ENCODE results near the gene DENND5B.
A peak's percentile ranks its signal among the peaks of the same experiment; 100 is the strongest.

Gene DENND5B

DNA sequence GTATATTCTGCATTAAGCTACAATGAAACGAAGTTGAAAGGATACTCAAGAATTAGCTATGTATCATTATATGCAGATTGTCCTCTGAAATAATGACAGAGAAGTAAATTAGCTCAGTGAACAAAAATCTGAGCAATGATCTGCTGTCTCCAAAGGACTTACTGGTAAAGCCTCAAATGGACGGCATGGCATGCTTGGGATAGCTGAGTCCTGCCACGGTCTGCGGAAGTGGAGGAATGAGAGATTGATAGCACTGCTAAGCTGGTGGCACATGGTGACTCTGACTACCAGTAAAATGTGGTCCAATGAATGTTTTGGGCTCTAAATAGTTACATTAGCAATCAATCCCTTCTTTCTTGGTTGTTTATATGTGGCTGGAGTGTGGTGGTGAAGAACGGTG, 3.7 kb upstream of the DENND5B start:
- H3K9me3 ChIP-seq (ENCODE audit: control insufficient read depth, low read length), result no peaks in the 10 kb centered on the region
- peaks cover 5% of the 10 kb centered on the region for H3K27me3 ChIP-seq (replicated peaks; ENCODE audit: control insufficient read depth, insufficient read depth, low read length, poor library complexity, severe bottlenecking)
- no peak overlapping the region for H3K4me3 ChIP-seq (ENCODE audit: insufficient read depth, low read depth, low read length, poor library complexity, severe bottlenecking)
- H3K4me1 ChIP-seq (ENCODE audit: control insufficient read depth, insufficient read depth, low read length, poor library complexity, severe bottlenecking), result peaks cover 4% of the 10 kb centered on the region
- no peaks in the 10 kb centered on the region for H3K36me3 ChIP-seq (ENCODE audit: control insufficient read depth, insufficient read depth, low read length)
- DNase-seq, result no peak
- H3K27ac ChIP-seq (ENCODE audit: insufficient read depth, low read length, poor library complexity, severe bottlenecking), result no peak overlapping the region

GRCh38 chr12:31591380-31591901, 505 bp upstream of the DENND5B start:
- H3K27me3 ChIP-seq (replicated peaks; ENCODE audit: control insufficient read depth, insufficient read depth, low read length, poor library complexity, severe bottlenecking), result peaks cover 14% of the 10 kb centered on the region
- H3K36me3 ChIP-seq (ENCODE audit: control insufficient read depth, insufficient read depth, low read length), result no peaks in the 10 kb centered on the region
- no peak for DNase-seq
- H3K27ac ChIP-seq (ENCODE audit: insufficient read depth, low read length, poor library complexity, severe bottlenecking), result no peak overlapping the region
- no peaks in the 10 kb centered on the region for H3K9me3 ChIP-seq (ENCODE audit: control insufficient read depth, low read length)
- peaks cover 5% of the 10 kb centered on the region for H3K4me1 ChIP-seq (ENCODE audit: control insufficient read depth, insufficient read depth, low read length, poor library complexity, severe bottlenecking)
- H3K4me3 ChIP-seq (ENCODE audit: insufficient read depth, low read depth, low read length, poor library complexity, severe bottlenecking), result peak overlapping the region; percentile 45

DNA sequence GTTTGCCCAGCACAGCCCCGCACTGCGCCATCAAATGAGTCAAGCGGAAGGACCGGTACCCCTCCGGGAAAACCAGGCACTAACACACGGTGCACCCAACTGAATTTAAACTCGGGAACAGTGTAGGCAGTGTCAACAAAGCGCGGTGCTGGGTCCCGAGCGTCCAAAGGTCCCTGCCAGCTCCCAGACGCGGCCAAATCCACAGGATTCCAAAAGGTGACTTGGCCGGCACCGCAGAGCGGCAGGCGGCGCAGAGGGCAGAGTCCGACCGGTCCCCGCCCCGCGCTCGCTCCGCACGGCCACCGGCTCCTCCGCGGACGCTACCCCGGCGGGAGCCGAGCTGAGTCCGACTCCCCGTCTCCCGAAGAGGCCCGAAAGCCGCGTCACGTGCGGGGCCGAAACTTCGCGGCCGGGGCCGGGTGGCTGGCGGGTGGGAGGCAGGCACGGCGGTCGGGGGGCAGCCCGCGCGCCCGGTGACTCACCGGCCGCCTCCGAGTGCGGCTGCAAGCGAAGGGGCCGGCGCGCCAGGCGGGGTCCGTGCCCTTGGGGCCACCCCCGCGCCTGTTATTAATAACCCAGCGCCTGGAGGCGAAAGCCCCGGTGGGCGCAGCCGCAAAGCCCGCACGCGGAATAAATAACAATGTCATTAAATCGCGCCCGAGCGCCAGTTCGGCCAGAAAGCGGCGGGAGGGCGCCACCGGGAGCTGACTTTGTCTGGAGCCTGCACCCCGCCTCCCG, 863 bp downstream of the DENND5B start:
- no peak for DNase-seq
- Histone ChIP-seq H3K9me3 (ENCODE audit: control insufficient read depth, low read length) (no peaks in the 10 kb centered on the region), H3K4me3 (ENCODE audit: insufficient read depth, low read depth, low read length, poor library complexity, severe bottlenecking) (peak overlapping the region; percentile 55), H3K27me3 (replicated peaks; ENCODE audit: control insufficient read depth, insufficient read depth, low read length, poor library complexity, severe bottlenecking) (peaks cover 17% of the 10 kb centered on the region), H3K4me1 (ENCODE audit: control insufficient read depth, insufficient read depth, low read length, poor library complexity, severe bottlenecking) (peaks cover 5% of the 10 kb centered on the region), H3K36me3 (ENCODE audit: control insufficient read depth, insufficient read depth, low read length) (no peaks in the 10 kb centered on the region), H3K27ac (ENCODE audit: insufficient read depth, low read length, poor library complexity, severe bottlenecking) (no peak overlapping the region)

GRCh38 chr12:31589598-31589903, 1.4 kb downstream of the DENND5B start:
- Histone ChIP-seq H3K36me3 (ENCODE audit: control insufficient read depth, insufficient read depth, low read length) (no peaks in the 10 kb centered on the region), H3K27me3 (replicated peaks; ENCODE audit: control insufficient read depth, insufficient read depth, low read length, poor library complexity, severe bottlenecking) (peaks cover 17% of the 10 kb centered on the region), H3K9me3 (ENCODE audit: control insufficient read depth, low read length) (no peaks in the 10 kb centered on the region), H3K4me3 (ENCODE audit: insufficient read depth, low read depth, low read length, poor library complexity, severe bottlenecking) (peak overlapping the region; percentile 55), H3K4me1 (ENCODE audit: control insufficient read depth, insufficient read depth, low read length, poor library complexity, severe bottlenecking) (peaks cover 5% of the 10 kb centered on the region), H3K27ac (ENCODE audit: insufficient read depth, low read length, poor library complexity, severe bottlenecking) (no peak overlapping the region)
- no peak for DNase-seq

DNA sequence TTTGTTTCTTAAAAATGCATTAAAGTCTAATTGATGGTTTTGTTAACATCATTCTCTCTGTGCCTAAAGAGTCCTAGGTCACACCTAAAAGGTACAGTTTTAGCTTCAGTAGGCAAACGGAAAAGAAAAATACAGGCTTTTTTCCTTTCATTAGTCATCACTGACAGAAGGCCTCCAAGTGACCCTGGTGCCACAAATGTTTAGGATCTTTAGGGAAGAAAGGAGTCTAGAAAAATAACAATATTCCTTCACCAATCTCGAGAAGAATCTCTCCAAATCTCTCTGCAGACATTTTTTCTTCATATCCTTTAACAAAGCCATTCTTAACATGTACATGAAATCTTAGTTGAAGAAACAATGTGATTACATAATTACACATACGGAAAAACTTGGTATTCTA, 2.0 kb downstream of the DENND5B start:
- Histone ChIP-seq H3K36me3 (ENCODE audit: control insufficient read depth, insufficient read depth, low read length) (no peaks in the 10 kb centered on the region), H3K27ac (ENCODE audit: insufficient read depth, low read length, poor library complexity, severe bottlenecking) (no peak overlapping the region), H3K27me3 (replicated peaks; ENCODE audit: control insufficient read depth, insufficient read depth, low read length, poor library complexity, severe bottlenecking) (peaks cover 17% of the 10 kb centered on the region), H3K4me1 (ENCODE audit: control insufficient read depth, insufficient read depth, low read length, poor library complexity, severe bottlenecking) (peaks cover 5% of the 10 kb centered on the region), H3K9me3 (ENCODE audit: control insufficient read depth, low read length) (no peaks in the 10 kb centered on the region), H3K4me3 (ENCODE audit: insufficient read depth, low read depth, low read length, poor library complexity, severe bottlenecking) (no peak overlapping the region)
- no peak for DNase-seq

DNA sequence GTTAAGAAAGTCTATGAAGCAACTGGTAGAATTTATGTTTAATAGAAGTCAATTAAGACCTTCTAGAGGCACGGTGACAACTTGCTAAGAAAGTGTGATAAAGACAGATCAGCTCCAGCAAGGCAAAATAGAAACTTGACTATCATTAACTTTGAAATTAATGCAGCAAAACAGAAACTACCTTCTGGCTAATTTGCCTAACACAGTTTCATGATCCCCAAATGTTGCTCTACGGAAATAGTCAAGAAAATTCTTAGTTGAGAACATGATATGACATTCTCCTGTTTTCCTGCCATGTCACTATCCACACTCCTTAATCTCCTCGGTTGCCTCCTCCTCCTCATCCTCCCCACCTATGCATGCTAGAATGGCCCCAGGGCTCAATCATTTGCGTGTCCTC, 4.2 kb downstream of the DENND5B start:
- Histone ChIP-seq H3K9me3 (ENCODE audit: control insufficient read depth, low read length) (no peaks in the 10 kb centered on the region), H3K27ac (ENCODE audit: insufficient read depth, low read length, poor library complexity, severe bottlenecking) (no peak overlapping the region), H3K4me1 (ENCODE audit: control insufficient read depth, insufficient read depth, low read length, poor library complexity, severe bottlenecking) (peaks cover 5% of the 10 kb centered on the region), H3K27me3 (replicated peaks; ENCODE audit: control insufficient read depth, insufficient read depth, low read length, poor library complexity, severe bottlenecking) (peaks cover 17% of the 10 kb centered on the region), H3K36me3 (ENCODE audit: control insufficient read depth, insufficient read depth, low read length) (no peaks in the 10 kb centered on the region), H3K4me3 (ENCODE audit: insufficient read depth, low read depth, low read length, poor library complexity, severe bottlenecking) (no peak overlapping the region)
- DNase-seq, result no peak

DNA sequence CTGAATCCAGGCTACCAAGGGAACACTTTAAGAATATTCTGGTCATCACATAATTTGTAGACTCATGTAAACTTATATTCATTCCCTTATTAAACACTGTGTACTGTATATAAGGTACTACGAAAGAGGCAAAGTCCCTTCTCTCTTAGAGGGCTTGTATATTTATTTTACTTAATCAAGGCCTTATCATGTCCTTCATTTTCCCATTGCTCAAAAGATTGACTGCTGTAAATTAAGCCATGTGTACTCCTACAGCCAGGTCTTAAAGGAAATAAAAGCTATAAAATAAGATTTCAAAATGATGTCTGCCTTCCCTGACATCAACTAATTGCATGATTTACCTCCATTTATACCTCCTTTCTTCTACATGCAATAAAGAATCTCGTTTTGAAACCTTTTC, 5.0 kb downstream of the DENND5B start:
- H3K4me3 ChIP-seq (ENCODE audit: insufficient read depth, low read depth, low read length, poor library complexity, severe bottlenecking), result no peak overlapping the region
- peaks cover 17% of the 10 kb centered on the region for H3K27me3 ChIP-seq (replicated peaks; ENCODE audit: control insufficient read depth, insufficient read depth, low read length, poor library complexity, severe bottlenecking)
- H3K27ac ChIP-seq (ENCODE audit: insufficient read depth, low read length, poor library complexity, severe bottlenecking), result no peak overlapping the region
- no peaks in the 10 kb centered on the region for H3K36me3 ChIP-seq (ENCODE audit: control insufficient read depth, insufficient read depth, low read length)
- H3K9me3 ChIP-seq (ENCODE audit: control insufficient read depth, low read length), result no peaks in the 10 kb centered on the region
- peaks cover 5% of the 10 kb centered on the region for H3K4me1 ChIP-seq (ENCODE audit: control insufficient read depth, insufficient read depth, low read length, poor library complexity, severe bottlenecking)
- no peak for DNase-seq

DNA sequence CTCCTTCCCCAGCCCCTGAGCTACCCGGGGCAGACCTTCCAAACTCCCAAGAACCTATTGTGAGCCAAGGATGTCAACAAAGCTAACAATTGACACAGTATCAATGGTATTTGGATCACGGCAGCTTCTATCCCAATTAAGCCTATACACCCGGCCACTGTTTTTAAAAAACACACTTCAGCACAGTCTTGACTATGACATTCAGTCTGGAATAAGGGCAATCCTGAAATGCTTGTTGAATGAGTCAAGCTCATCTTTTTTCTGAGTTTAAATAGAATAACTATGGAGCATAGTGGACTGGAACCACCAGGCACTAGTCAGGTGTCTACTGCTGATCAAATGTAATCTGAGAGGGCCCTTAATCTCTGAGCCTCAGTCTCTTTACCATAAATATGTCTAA, 5.7 kb downstream of the DENND5B start:
- no peak overlapping the region for H3K27ac ChIP-seq (ENCODE audit: insufficient read depth, low read length, poor library complexity, severe bottlenecking)
- H3K9me3 ChIP-seq (ENCODE audit: control insufficient read depth, low read length), result no peaks in the 10 kb centered on the region
- H3K4me1 ChIP-seq (ENCODE audit: control insufficient read depth, insufficient read depth, low read length, poor library complexity, severe bottlenecking), result peaks cover 5% of the 10 kb centered on the region
- H3K27me3 ChIP-seq (replicated peaks; ENCODE audit: control insufficient read depth, insufficient read depth, low read length, poor library complexity, severe bottlenecking), result peaks cover 17% of the 10 kb centered on the region
- no peak for DNase-seq
- H3K4me3 ChIP-seq (ENCODE audit: insufficient read depth, low read depth, low read length, poor library complexity, severe bottlenecking), result no peak overlapping the region
- H3K36me3 ChIP-seq (ENCODE audit: control insufficient read depth, insufficient read depth, low read length), result no peaks in the 10 kb centered on the region

DNA sequence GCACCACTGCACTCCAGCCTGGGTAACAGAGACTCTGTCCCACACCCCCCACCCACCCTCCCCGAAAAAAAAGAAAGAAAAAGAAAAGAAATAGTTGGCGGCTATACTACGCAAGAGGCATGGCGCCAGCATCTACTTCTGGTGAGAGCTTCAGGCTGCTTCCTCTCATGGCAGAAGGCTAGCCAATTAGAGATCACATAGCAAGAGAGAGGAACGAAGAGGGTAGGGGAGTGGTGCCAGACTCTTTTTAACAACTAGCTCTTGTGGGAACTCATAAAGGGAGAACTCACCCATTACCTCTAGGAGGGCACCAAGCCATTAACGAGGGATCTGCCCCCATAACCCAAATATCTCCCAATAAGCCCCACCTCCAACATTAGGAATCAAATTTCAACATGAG, 6.2 kb downstream of the DENND5B start:
- Histone ChIP-seq H3K27me3 (replicated peaks; ENCODE audit: control insufficient read depth, insufficient read depth, low read length, poor library complexity, severe bottlenecking) (peaks cover 12% of the 10 kb centered on the region), H3K4me1 (ENCODE audit: control insufficient read depth, insufficient read depth, low read length, poor library complexity, severe bottlenecking) (peaks cover 3% of the 10 kb centered on the region), H3K27ac (ENCODE audit: insufficient read depth, low read length, poor library complexity, severe bottlenecking) (no peak overlapping the region), H3K36me3 (ENCODE audit: control insufficient read depth, insufficient read depth, low read length) (no peaks in the 10 kb centered on the region), H3K4me3 (ENCODE audit: insufficient read depth, low read depth, low read length, poor library complexity, severe bottlenecking) (no peak overlapping the region), H3K9me3 (ENCODE audit: control insufficient read depth, low read length) (no peaks in the 10 kb centered on the region)
- no peak for DNase-seq

- H3K27me3 ChIP-seq (replicated peaks; ENCODE audit: control insufficient read depth, insufficient read depth, low read length, poor library complexity, severe bottlenecking), result peaks cover 6% of the 10 kb centered on the region
- no peak for DNase-seq
Measured at GRCh38 chr12:31583878-31584277, 7.1 kb downstream of the DENND5B start.

More at GRCh38 chr12:31583878-31584277, 7.1 kb downstream of the DENND5B start:
- no peak overlapping the region for H3K27ac ChIP-seq (ENCODE audit: insufficient read depth, low read length, poor library complexity, severe bottlenecking)
- H3K9me3 ChIP-seq (ENCODE audit: control insufficient read depth, low read length), result no peaks in the 10 kb centered on the region
- H3K4me3 ChIP-seq (ENCODE audit: insufficient read depth, low read depth, low read length, poor library complexity, severe bottlenecking), result no peak overlapping the region
- no peaks in the 10 kb centered on the region for H3K4me1 ChIP-seq (ENCODE audit: control insufficient read depth, insufficient read depth, low read length, poor library complexity, severe bottlenecking)
- H3K36me3 ChIP-seq (ENCODE audit: control insufficient read depth, insufficient read depth, low read length), result no peaks in the 10 kb centered on the region
